Sigmoid colon (tissue), 7 donors: ENCODE results near the gene HNRNPL. TPM values are rescaled to one million over a fixed set of nuclear protein-coding genes. Genes with fewer than 3 reads are reported as not detected.

Source experiments
- DNase-seq: peaks from one replicate; pipeline ENCODE4 v3.0.0-alpha.2; 2019
- H3K27ac ChIP-seq, 4 donors: fragments of 200-600 bp; sonication (generic); one replicate each; pipeline ENCODE4 v1.5.1; 2016 to 2019; ENCODE audit warnings: mild to moderate bottlenecking in 1 of 4
- H3K27me3 ChIP-seq, 3 donors: fragments of 200-600 bp; sonication (generic); one replicate each; pipeline ENCODE4 v1.5.1; 2019; ENCODE audit warnings: mild to moderate bottlenecking in 1 of 3
- H3K36me3 ChIP-seq, 4 donors: fragments of 200-600 bp; sonication (generic); one replicate each; pipeline ENCODE4 v1.5.1; 2016 to 2019
- H3K4me1 ChIP-seq, 4 donors: fragments of 200-600 bp; sonication (generic); one replicate each; pipeline ENCODE4 v1.5.1; 2017 to 2019
- H3K4me3 ChIP-seq, 4 donors: fragments of 200-600 bp; sonication (generic); one replicate each; pipeline ENCODE4 v1.5.1; 2017 to 2019; ENCODE audit warnings: mild to moderate bottlenecking in 2 of 4, moderate library complexity in 1 of 4
- H3K9me3 ChIP-seq, 4 donors: fragments of 200-600 bp in 3 of 4; sonication (generic) in 3 of 4; one replicate each; pipeline versions ENCODE4 v1.5.1 to v1.6.1; 2013 to 2019
- CTCF ChIP-seq, 4 experiments: fragments of 450-650 bp in 3 of 4; fragments of 200-600 bp in 1 of 4; IDR thresholded peaks; one replicate each; pipeline ENCODE4 v1.5.1; 2016 to 2019; ENCODE audit warnings: antibody characterized with exemption in 4 of 4, mild to moderate bottlenecking in 3 of 4, moderate library complexity in 2 of 4
- EP300 ChIP-seq, 4 donors: sonication (generic); formaldehyde crosslinking; IDR thresholded peaks; one replicate each; pipeline ENCODE4 v1.6.1; 2017; ENCODE audit warnings: antibody characterized with exemption in 4 of 4
- POLR2A ChIP-seq, 2 donors: fragments of 450-650 bp; IDR thresholded peaks; one replicate each; pipeline ENCODE4 v1.6.1; 2016; ENCODE audit warnings: antibody characterized with exemption in 2 of 2, mild to moderate bottlenecking in 2 of 2, moderate library complexity in 2 of 2
- POLR2AphosphoS5 ChIP-seq, 4 donors: sonication (generic); formaldehyde crosslinking; IDR thresholded peaks; one replicate each; pipeline ENCODE4 v1.6.1; 2017; ENCODE audit warnings: antibody characterized with exemption in 4 of 4
- WGBS, 2 donors: extraction: QIAGEN DNeasy Blood & Tissue Kit; methylation state at CpG; one replicate each; pipeline ENCODE4 v1.1.7; 2013; 5-methylcytosine and 5-hydroxymethylcytosine counted together
- intact Hi-C: fragments of 100-400 bp; cut with DNase I; formaldehyde crosslinking; loops from one replicate; pipeline ENCODE4 v1.15.1; 2023
- polyA plus RNA-seq, 3 donors: library from polyadenylated mRNA; stranded (reverse); fragments of 200-250 nt; gene quantifications; one replicate each; pipeline ENCODE4 v1.2.3, GENCODE V29; 2013
- small RNA-seq, 3 donors: library from RNA; depleted of rRNA; stranded (forward); fragments of <200 nt; gene quantifications; one replicate each; pipeline ENCODE3, GENCODE V24; 2016
- total RNA-seq, 4 donors: library from RNA; depleted of rRNA; stranded (reverse); fragments of >200 nt; gene quantifications; one replicate each; pipeline ENCODE4 v1.1.0, GENCODE V29; 2016
- donor health status: healthy with polysubstance abuse.
- donor health status: Bipolar disorder and iron deficiency.
- donor health status: healthy.

HNRNPL gene
- total and polyA plus RNA-seq, 7 donors, result 115 to 206 (median 160) TPM

- intact Hi-C loops, result no loop called here
- TF ChIP-seq POLR2A (IDR thresholded peaks at IDR 0.05), result no peak
- TF ChIP-seq EP300 (IDR thresholded peaks at IDR 0.05), result no peak
- TF ChIP-seq POLR2AphosphoS5 (IDR thresholded peaks at IDR 0.05), result no peak
- no peak for TF ChIP-seq CTCF (IDR thresholded peaks at IDR 0.05)
- no peak within 1 kb of the TSS for H3K27ac ChIP-seq
- DNase-seq, result peak; percentile 58
- peaks cover 0 to 8% (median 2%) of the 10 kb centered on the region in 4 donors for H3K4me1 ChIP-seq
- H3K4me3 ChIP-seq, result no peak within 1 kb of the TSS
- WGBS, 2 donors, result 65 to 72% methylated on average over 13 to 14 of the region's 17 CpGs
- no peaks in the 10 kb centered on the region for H3K36me3 ChIP-seq
- H3K9me3 ChIP-seq, result no peaks in the 10 kb centered on the region
- H3K27me3 ChIP-seq, result no peaks in the 10 kb centered on the region
Observed at GRCh38 chr19:38788478-38789243, 61.1 kb downstream of the HNRNPL start, which contains the start of gene LGALS7B. Gene LGALS7B (plus strand): TSS chr19:38789200. CDS start chr19:38789227, 27 bp downstream.

GRCh38 chr19:38786572-38787265 is 63.1 kb downstream of the HNRNPL start:
- no peak for TF ChIP-seq POLR2A (IDR thresholded peaks at IDR 0.05)
- no peak for TF ChIP-seq EP300 (IDR thresholded peaks at IDR 0.05)
- TF ChIP-seq POLR2AphosphoS5 (IDR thresholded peaks at IDR 0.05), result no peak
- intact Hi-C loops, result no loop called here
- no peak overlapping the region for H3K27ac ChIP-seq
- WGBS, 2 donors, result 89% methylated on average over 11 of the region's 11 CpGs
- no peaks in the 10 kb centered on the region for H3K36me3 ChIP-seq
- no peak for DNase-seq
- H3K9me3 ChIP-seq, result no peaks in the 10 kb centered on the region
- H3K27me3 ChIP-seq, result peaks cover 0 to 1% (median 0%) of the 10 kb centered on the region in 3 donors
- H3K4me3 ChIP-seq, result no peak overlapping the region
- H3K4me1 ChIP-seq, result no peaks in the 10 kb centered on the region

Small RNAs within 50 kb of the gene (small RNA-seq; reads per million reads assigned to genes)
- gene RNU6-140P, result 0 reads per million in 3 donors

Other genes with a start within 250 kb of the HNRNPL start
- gene MAP4K1, start 232.0 kb downstream of the HNRNPL start, total RNA-seq, result 1 to 10 TPM; 1.2 to 8.9 (median 1.3) TPM
- 10 to 100 TPM in 1 of 3 donors, 1 to 10 TPM in 2; 1.6 to 29.7 (median 4.8) TPM for gene MAP4K1, start 232.0 kb downstream of the HNRNPL start, polyA plus RNA-seq
- gene EIF3K, start 230.8 kb downstream of the HNRNPL start, total RNA-seq, result 100 to 1,000 TPM; 469 to 803 (median 546) TPM
- 100 to 1,000 TPM; 498 to 637 (median 574) TPM for gene EIF3K, start 230.8 kb downstream of the HNRNPL start, polyA plus RNA-seq
- gene ACTN4, start 202.3 kb downstream of the HNRNPL start, total RNA-seq, result 100 to 1,000 TPM; 131 to 328 (median 197) TPM
- gene ACTN4, start 202.3 kb downstream of the HNRNPL start, polyA plus RNA-seq, result 100 to 1,000 TPM; 122 to 456 (median 176) TPM
- gene CAPN12, start 105.5 kb downstream of the HNRNPL start, total RNA-seq, result 1 to 10 TPM in 1 of 4 donors, under 1 TPM in 2, not detected in 1; 0.33 to 3.0 (median 0.54) TPM
- gene CAPN12, start 105.5 kb downstream of the HNRNPL start, polyA plus RNA-seq, result 10 to 100 TPM in 1 of 3 donors, 1 to 10 TPM in 2; 5.3 to 14.3 (median 6.0) TPM
- not detected for gene LGALS7, start 76.5 kb downstream of the HNRNPL start, total RNA-seq
- not detected for gene LGALS7, start 76.5 kb downstream of the HNRNPL start, polyA plus RNA-seq
- 1 to 10 TPM in 1 of 4 donors, not detected in 3; 3.0 TPM for gene LGALS7B, start 60.8 kb downstream of the HNRNPL start, total RNA-seq
- gene LGALS7B, start 60.8 kb downstream of the HNRNPL start, polyA plus RNA-seq, result 1 to 10 TPM in 1 of 3 donors, not detected in 2; 1.2 TPM
- 10 to 100 TPM in 1 of 4 donors, 1 to 10 TPM in 2, under 1 TPM in 1; 0.33 to 13.2 (median 4.4) TPM for gene LGALS4, start 37.0 kb downstream of the HNRNPL start, total RNA-seq
- 1,000 to 10,000 TPM; 2,620 to 9,832 (median 7,672) TPM for gene LGALS4, start 37.0 kb downstream of the HNRNPL start, polyA plus RNA-seq
- gene ECH1, start 18.2 kb downstream of the HNRNPL start, total RNA-seq, result 100 to 1,000 TPM in 3 of 4 donors, 10 to 100 TPM in 1; 99.5 to 149 (median 120) TPM
- 100 to 1,000 TPM; 348 to 548 (median 422) TPM for gene ECH1, start 18.2 kb downstream of the HNRNPL start, polyA plus RNA-seq
- 10 to 100 TPM in 1 of 4 donors, 1 to 10 TPM in 3; 3.5 to 15.8 (median 4.7) TPM for gene RINL, start 28.3 kb upstream of the HNRNPL start, total RNA-seq
- gene RINL, start 28.3 kb upstream of the HNRNPL start, polyA plus RNA-seq, result 10 to 100 TPM in 1 of 3 donors, 1 to 10 TPM in 2; 3.7 to 17.6 (median 4.8) TPM
- 10 to 100 TPM; 65.5 to 92.7 (median 85.2) TPM for gene SIRT2, start 49.6 kb upstream of the HNRNPL start, total RNA-seq
- 10 to 100 TPM; 36.2 to 46.7 (median 39.0) TPM for gene SIRT2, start 49.6 kb upstream of the HNRNPL start, polyA plus RNA-seq
- gene NFKBIB, start 50.0 kb upstream of the HNRNPL start, total RNA-seq, result 10 to 100 TPM; 13.8 to 20.2 (median 16.9) TPM
- gene NFKBIB, start 50.0 kb upstream of the HNRNPL start, polyA plus RNA-seq, result 10 to 100 TPM; 28.8 to 63.9 (median 45.8) TPM
- 1 to 10 TPM in 1 of 4 donors, under 1 TPM in 1, not detected in 2; 0.83 to 1.1 TPM for gene CCER2, start 62.2 kb upstream of the HNRNPL start, total RNA-seq
- gene CCER2, start 62.2 kb upstream of the HNRNPL start, polyA plus RNA-seq, result under 1 TPM in 1 of 3 donors, not detected in 2; 0.90 TPM
- gene SARS2, start 80.8 kb upstream of the HNRNPL start, total RNA-seq, result 10 to 100 TPM in 2 of 4 donors, 1 to 10 TPM in 2; 7.4 to 32.7 (median 12.2) TPM
- 10 to 100 TPM; 14.4 to 38.9 (median 15.3) TPM for gene SARS2, start 80.8 kb upstream of the HNRNPL start, polyA plus RNA-seq
- 10 to 100 TPM; 25.0 to 30.7 (median 27.5) TPM for gene MRPS12, start 81.0 kb upstream of the HNRNPL start, total RNA-seq
- 10 to 100 TPM; 58.9 to 74.4 (median 73.2) TPM for gene MRPS12, start 81.0 kb upstream of the HNRNPL start, polyA plus RNA-seq
- 10 to 100 TPM; 20.3 to 28.6 (median 25.9) TPM for gene FBXO17, start 125.8 kb upstream of the HNRNPL start, total RNA-seq
- 1 to 10 TPM; 1.6 to 4.8 (median 3.3) TPM for gene FBXO17, start 125.8 kb upstream of the HNRNPL start, polyA plus RNA-seq
- gene FBXO27, start 182.6 kb upstream of the HNRNPL start, total RNA-seq, result 10 to 100 TPM in 1 of 4 donors, 1 to 10 TPM in 3; 3.0 to 17.7 (median 3.7) TPM
- 1 to 10 TPM in 2 of 3 donors, under 1 TPM in 1; 0.23 to 1.3 (median 1.2) TPM for gene FBXO27, start 182.6 kb upstream of the HNRNPL start, polyA plus RNA-seq
- not detected for gene ACP7, start 234.4 kb upstream of the HNRNPL start, total RNA-seq
- not detected for gene ACP7, start 234.4 kb upstream of the HNRNPL start, polyA plus RNA-seq